Stimulated activated CD8-positive, alpha-beta memory T cell treated with anti-CD3 and anti-CD28 coated beads, Interleukin-2, amount 100 ng/mL, for 1 hour (primary cell): ENCODE measurements around the gene ZNF384.

Source experiments
- DNase-seq, 2 donors: peaks; one replicate each; pipeline ENCODE4 v3.0.0-alpha.2; 2020; ENCODE audit warnings: low read depth in 2 of 2

ZNF384 gene

DNA sequence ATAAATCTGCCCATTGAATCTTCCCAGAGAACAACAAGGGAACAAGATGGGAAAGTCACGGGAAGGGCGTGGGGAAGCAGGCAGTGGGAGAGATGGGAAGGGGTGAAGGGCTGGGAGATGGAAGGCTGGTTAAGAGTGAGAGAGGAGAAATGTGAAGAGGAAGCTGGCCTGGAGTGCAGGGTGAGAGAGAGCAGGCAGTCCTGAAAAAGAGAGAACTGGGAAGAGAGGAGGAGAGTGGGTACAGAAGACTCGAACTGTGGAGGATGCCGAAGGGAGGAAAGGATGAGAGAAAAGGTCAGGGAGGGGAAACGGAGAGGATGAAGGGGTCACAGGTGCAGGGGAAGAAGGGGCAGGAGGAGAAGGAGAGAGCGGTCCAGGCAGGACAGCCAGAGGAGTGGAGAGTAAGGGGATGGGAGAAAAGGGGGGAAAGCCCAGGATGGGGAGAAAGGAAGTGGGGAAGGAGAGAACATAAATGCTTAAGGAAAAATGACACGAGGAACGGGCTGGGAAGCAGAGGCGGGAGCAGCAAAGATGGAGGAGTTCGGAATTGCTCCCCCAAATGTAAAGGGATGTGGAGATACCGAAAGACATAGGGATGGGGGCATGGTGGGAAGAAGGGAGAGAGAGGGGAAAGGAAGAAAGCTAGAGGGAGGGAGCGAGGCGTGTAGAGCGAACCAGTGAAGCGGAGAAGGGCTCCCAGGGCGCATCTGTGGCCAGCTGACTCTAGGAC is 10.2 kb upstream of the ZNF384 start:
- DNase-seq: no peak

DNA sequence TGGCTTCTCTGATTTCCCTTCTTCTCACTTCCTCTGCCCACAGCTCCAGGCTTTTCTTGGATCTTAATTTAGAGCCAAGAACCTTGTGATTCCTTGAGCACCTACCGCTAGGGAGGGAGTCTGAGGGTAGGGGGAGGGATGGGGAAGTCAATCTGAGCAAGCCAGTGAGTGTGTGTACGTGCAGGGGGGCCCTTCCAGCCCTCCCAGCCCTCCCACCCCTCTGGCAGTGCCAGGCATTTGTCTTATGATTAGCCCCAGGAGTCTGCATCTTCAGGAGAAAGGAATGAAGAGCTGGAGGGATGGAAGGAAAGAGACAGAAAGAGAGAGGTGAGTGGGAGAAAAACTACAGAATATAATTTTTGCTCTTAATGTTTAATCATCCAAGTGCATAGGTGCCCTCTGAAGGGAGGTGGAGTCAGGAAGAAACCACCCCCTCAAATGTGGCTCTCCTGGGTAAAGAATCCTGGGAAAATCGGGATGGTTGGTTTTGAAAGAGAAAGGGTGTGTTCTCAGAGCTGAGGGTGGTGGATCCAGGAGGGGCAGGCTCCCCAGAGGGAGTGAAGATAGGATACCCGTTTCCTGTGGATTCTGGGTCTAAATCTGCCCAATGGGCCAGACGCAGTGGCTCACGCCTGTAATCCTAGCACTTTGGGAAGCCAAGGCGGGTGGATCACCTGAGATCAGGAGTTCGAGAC is 9.3 kb upstream of the ZNF384 start:
- DNase-seq: no peak

DNA sequence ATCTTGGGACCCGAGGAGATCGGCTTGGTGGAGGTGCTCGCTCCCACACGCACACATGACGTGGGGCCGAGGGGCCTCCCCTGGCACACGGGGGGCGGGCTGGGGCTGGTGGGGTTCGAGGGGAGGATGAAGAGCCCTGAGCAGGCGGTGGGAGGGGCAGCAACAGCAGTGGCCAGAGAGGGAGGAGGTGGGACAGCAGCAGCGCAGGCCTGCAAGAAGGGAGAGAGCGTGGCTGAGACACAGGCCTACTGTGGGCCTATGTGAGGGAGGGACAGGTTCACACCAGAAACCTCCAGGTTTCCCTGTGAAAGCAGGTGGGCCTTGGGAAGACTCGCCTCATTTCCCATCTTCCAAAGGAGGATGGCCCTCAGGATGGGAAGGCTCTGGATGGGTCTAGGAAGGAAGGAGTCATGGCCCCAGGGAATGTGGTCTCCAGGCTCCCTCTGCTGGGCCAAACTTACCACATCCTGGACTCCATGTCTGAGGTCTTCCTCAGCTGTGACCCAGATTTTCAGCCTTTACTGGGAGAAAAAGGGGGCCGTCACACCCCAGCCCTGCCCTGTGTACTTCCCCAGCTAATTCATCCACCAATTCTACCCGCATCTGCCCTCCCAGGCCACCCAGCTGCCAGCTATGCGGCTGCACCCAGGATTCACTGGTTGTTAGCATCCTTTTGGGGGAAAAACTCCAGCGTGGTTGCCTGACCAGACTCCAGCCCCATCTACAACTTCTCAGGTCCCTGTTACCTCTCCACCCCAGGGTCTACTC is 8.6 kb upstream of the ZNF384 start:
- DNase-seq: no peak

DNA sequence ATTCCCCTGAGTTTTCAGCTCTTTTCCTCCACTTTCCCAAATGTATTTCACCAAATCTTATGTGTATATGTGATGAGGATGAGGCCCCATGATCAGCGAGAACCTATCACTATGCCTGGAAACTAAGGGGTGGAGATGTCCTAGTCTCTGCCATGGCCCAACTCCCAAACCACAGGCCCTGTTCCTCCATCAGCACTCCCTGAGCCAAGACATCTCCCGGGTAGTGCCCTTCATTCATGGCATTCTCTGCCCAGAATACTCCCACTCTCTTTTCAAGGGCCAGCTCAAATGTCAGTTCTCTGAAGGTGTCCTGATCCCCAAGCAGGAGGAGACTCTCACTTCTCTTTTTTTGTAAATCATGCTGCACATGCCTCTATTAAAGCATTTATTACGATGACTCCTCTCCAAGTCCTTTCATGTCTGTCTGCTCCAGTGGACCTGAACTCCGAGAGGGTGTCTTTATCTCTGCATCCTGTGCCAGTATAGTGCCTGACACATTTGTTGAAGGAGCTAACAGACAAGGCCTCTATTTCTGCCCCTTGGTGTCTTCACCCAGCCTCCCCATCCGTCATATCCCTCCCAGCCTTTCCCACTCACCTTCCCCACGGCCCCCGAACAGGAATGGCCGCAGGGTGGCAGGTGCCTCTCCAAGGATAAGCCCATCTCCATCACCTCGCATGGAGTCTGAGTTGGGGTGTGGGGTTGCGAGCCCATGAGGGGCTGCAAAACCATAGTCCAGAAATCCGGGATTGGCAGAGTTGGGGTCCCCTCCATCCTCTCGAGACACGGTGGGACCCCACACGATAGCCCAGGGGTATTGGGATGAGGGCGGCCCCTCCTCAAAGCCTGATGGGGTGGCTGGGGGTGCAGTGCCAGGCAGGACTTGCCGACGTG is 7.8 kb upstream of the ZNF384 start:
- no peak for DNase-seq

DNA sequence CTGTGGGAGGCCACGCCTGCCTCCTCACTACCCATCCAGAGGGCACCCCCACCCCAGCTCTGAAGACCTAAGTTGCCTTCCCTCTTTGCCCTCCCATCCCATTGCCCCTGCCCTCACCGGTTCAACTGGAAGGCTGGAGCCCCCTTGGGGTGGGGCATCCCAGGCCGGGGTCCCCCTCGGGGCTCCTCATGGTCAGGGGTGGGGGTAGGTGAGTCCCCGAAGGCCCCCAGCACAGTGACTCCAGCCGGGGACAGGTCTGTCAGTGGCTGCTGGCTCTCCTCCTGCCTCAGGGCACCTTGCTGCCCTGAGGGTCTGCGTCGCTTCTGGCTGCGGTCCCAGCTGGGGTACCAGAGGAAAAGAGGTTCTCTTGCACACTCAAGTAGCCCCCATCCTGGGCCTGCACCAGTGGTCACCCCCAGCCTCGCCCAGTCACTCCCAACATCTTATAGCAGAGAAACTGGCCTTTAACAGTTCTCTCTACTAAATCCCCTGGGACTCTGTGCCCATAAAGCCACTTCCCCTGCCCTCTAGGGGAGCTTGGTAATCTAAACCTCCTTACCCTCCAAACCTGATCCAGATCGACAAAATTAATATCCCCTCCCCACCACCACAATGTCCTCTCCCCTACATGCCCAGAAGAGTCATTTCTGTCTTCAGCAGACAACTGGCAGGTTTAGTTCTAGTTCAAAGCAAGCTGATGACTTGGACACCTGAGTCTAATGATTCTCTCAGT is 6.3 kb upstream of the ZNF384 start:
- DNase-seq: no peak

DNA sequence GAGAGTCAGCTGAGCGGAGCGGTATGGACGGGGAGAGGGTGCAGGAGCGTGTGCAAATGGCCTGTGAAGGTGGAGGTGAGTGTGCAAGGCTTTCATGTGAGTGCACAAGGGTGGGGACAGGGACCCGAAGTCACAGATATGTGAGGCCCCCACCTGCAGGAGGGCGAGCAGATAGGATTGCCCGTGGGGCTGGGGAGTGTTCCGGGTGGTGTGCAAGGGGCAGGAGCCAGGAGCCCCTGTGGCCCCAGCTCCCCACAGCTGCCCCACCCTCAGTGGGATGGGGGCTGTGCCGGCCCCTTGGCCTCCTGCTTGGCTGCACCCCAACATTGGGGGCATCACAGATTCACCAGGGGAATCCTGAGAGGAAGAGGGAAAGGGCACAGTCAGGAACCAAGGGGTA is 5.5 kb upstream of the ZNF384 start:
- no peak for DNase-seq

DNA sequence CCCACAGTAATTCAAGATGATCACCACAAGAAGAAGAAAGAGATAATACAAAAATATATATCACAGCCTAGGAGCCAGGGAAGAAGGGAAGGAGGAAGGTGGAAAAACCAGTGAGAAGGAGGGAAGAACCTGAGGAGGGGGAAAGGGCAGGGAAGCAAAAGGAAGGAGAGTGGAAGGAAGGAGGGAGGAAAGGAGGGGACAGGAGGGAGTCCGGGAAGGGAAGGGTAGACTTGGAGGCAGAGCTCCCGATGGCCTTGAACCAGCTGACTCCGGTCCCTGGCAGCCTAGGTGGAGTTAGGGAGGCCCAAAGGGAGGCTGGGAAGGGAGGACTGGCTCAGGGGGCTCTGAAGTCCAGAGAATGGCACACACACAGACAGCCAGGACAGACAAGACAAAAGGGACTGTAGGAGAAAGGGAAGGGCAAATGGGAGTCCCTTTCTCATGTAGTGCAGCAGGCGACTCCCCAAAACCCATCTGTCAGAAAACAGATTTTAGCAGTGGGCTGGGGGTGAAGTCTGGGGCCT is 4.7 kb upstream of the ZNF384 start:
- DNase-seq: no peak

DNA sequence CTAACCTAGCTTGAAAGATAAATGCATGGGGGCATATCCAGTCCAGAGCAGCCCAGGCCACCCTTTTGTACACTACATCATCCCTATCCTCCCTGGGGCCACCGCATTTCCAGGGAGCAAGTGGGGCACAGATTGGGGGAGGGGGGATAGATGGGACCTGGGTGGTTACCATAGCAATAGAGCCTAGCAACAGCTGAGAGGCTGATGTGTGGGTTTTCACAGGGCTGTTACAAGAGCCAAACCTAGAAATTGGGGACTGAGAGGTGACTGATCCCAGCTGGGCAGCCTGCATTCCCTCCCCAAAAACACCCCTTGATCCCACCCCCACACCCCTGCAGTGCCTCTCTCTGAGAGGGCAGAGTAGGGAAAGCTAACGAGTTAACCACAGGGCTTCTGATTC is 3.7 kb upstream of the ZNF384 start:
- no peak for DNase-seq

DNA sequence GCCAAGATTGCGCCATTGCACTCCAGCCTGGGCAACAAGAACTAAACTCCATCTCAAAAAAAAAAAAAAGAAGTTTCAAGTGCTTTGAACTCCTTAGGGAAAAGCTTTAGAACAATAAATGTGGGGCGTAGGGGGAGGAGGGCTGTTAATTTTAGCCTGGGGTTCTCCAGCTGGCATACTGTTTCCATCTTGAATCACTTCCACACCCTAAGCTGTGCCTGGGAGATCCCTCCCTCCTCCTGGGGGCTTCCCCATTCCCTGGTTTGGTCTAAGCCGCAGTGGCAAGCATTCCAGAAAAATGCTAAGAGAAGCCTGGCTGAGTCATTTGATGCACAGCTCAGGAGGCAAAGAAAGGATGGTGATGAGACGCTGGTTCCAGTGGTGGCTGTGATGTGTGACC is 2.3 kb upstream of the ZNF384 start:
- no peak for DNase-seq

DNA sequence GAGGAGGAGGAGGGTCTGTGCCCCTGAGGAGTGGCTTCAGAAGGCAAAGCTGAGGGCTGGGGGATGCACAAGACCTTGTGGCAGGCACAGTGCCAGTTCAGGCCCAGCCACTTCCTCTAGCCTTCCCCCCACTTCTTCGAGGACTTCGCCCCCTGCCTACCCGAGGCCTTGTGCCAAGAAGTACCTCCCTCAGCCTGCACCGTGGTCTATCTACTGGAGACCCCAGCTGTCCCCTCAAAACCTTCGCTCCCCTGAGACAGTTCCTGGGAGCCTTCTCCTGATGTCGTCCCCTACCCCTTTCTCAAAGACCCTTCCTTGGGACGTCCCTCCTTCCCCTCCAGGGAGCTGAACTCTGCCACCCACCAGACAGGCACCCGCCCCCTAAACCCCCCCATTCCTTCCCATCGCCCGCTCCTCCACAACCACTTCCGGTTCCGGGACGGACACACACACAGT is 604 bp downstream of the ZNF384 start:
- peak in 1 of 2 donors; percentile 21 for DNase-seq

DNA sequence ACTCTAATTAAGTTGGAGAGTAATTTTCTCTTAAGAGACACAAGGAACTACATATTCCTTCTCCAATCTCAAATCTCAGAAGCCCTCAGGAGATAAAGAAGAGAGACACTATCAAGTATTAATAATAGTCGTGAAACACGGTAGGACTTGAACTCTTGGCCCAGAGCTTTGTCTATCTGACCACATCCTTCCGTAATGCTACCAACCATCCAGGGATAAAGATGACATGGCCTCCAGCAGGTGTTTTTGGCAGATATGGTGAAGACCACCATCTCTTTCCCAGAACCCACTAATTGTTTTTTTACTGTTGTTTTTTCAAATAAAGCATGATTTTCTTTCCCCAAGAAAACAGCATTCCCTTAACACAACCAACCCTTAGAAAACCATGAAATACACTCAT is 3.4 kb downstream of the ZNF384 start:
- no peak for DNase-seq

DNA sequence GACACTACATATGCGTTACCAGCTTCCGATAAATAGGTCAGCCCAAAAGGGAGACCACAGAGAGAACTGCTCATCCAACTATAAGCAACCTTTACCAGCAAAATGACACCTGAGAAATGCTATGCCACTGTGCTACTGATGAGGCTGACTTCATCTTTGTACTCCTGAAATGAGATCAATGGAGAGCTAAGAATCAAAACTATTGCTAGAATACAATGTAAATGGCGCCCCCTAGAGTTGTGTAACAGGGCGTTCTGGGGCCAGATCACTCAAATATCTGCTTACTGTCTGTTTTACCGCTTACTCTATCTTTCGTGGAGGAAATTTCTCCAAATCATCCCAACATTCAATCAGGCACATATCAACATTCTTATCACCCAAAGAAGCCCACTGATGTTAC is 4.6 kb downstream of the ZNF384 start:
- DNase-seq: no peak

DNA sequence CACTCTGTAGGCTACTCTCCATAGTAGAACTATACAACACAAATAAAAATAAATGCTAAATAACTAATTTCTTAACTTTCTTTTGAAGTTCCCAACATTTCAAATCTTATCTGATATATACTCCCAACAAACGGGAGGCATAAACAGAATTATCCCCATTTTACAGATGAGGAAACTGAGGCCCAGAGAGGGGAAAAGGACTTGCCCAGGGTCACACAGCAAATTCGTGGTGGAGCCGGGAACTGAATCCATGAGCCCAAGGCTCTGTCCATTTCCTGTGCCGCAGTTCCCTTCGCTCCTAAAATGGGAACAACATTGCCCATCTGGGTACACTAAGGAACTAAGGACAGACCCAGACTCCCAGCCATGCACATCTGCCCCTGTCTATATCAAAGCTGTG is 12.2 kb downstream of the ZNF384 start:
- no peak for DNase-seq

DNA sequence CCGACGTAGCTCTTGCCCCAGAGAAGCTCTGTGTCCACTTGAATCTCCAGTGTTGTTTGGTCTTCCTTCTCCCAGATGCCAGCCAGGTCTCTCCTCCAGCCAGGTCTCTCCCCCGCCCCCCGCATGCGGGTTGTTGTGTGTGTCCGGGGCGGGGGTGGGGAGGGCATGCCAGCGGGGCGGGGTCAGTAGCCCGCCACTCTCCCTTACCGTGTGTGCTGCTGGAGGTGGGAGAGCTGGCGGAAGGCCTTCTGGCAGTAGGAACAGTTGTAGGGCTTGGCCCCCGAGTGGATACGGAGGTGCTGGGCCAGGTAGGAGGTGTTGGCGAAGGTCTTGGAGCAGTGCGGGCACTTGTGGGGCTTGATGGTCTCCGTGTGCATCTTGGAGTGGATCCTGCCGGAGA is 17.0 kb downstream of the ZNF384 start:
- no peak for DNase-seq

DNA sequence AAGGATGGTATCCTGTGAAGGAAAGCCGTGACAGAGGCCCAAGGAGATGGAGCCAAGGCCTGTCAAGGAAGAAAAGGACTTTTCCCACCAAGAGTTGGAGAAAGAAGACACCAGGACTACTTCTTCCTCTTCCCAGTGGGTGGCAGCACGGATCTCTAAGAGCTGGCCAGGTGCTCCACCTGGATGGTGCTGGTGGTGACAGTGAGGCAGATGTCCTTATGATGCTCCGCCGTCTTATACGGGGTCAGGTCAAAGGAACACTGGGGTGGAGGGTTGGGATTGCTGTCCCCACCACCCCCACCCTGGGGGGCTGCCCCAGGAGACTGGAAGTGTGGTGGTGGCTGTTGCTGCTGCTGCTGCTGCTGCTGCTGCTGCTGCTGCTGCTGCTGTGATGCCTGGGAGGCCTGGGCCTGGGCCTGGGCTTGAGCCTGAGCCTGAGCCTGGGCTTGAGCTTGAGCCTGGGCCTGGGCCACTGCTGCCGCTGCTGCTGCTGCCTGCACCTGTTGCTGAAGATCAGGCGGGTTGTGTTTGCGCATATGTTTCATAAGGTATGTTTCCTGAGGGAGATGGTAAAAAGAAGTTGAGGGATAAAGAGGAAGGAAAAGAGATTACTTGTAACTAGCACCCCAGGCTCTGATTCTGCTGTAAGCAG is 21.5 kb downstream of the ZNF384 start:
- no peak for DNase-seq

DNA sequence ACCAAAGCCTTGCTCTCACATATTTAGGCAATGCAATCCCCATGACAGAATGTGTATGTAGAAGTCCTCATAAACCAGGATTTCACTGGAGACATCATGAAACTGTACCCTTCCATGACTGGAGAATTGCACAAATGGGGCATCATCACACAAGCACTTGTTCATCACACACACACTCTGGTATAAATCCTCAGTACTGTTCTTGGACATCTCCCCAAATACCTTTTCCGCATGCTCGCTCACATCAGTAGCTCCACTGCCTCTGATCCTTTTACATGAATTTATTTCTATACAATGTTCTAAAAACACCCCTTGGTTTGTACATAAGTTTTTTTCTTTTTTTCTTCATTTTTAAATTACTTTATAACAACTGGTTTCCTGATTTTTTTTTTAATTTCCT is 23.0 kb downstream of the ZNF384 start:
- DNase-seq: no peak

DNA sequence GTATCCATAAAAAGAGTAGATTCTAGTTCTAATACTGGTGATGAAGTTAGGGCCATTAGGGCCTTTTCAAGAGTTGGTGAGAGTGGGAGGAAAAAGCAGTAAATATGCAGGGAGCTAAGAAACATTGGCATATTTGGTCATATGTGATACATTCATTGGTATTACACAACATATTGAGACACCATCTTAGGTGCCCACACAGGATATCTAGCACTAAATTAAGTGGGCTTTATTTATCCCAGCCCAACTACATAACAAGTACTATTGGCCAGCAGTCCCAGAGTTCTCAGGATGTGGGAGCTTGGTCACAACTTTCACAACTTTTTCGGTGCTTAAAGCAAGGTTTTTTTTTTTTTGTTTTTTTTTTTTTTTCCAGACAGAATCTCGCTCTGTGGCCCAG is 24.3 kb downstream of the ZNF384 start:
- DNase-seq: no peak

DNA sequence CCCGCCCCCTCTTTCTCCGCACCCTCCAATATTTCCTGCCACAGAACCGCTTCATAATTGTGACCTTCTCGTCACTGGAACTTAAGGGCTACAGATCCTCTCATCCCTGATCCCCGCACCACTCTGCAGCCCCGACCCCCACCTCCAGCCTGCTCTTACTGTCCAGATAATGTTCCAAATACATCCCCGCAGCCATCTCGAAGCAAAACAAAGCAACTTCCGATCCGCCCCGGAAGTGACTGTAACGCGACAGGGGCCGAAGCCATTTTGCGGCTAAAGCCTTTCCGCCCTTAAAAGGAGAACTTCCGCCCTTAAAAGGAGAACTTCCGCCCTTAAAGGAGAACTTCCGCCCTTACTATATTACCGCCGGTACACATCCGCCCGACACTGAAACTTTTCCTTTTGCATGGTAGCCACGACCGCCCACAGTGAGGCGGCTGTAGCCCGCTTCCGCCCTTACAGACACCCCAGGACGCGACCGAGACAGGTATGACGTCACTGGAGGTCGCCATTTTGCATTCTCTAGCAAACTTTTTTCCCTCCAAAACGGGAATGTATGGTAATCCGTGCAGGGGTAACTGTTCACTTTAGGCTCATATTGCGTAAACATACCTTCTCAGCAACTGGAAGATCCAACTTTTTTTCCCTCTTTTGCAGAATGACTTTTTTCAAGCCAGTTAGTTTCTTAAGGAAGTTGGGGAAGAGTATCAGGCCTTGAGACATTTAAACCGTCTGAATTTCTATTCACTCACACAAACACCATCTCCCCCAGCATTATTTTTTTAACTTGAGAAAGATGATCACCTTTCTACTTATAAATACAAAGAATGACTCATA is 26.1 kb downstream of the ZNF384 start, which contains the start of gene ING4:
ING4 (minus strand) TSS at position 214 of the 837 bp plus-strand sequence; CDS start at position 196, 18 bp downstream.
- DNase-seq: peak; percentile 87 to 91

DNA sequence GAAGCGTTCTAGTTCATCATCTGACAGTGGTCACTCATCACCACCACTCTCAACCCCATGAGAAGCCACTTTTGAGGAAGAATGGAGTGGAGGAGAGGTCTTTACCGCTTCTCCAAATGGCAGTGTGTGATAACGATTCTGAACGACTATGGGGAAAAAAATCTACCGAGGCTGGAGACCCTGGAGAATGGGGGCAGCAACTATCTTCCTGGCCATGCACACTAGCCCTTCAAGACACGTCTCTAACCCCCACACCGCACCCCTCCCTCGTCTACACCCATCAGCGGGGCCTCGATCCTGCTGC is 26.6 kb downstream of the ZNF384 start:
- DNase-seq: no peak
